Mesothelial cell of epicardium (in vitro differentiated cells): ENCODE data around the gene CACNA1I. TPM values are rescaled to one million over a fixed set of nuclear protein-coding genes. Genes with fewer than 3 reads are reported as not detected.

Experiments
- DNase-seq, 2 experiments: peaks; one replicate each; pipeline ENCODE4 v3.0.0; 2021; ENCODE audit warnings: low spot score in 2 of 2; ENCODE audit not compliant: unreplicated experiment in 2 of 2
- H3K27ac Mint-ChIP-seq: 2 replicates; pipeline ENCODE4 v1.8.0; 2021; ENCODE audit warnings: mixed read lengths
- H3K27me3 Mint-ChIP-seq: 2 replicates; pipeline ENCODE4 v1.8.0; 2021; ENCODE audit warnings: low read depth, mixed read lengths
- H3K36me3 Mint-ChIP-seq: 2 replicates; pipeline ENCODE4 v1.8.0; 2021; ENCODE audit warnings: mixed read lengths
- H3K4me1 Mint-ChIP-seq: 2 replicates; pipeline ENCODE4 v1.8.0; 2021; ENCODE audit warnings: mixed read lengths
- H3K4me3 Mint-ChIP-seq: 2 replicates; pipeline ENCODE4 v1.8.0; 2021; ENCODE audit warnings: mild to moderate bottlenecking, moderate library complexity, mixed read lengths
- H3K9me3 Mint-ChIP-seq: 2 replicates; pipeline ENCODE4 v1.8.0; 2021; ENCODE audit warnings: mixed read lengths
- CTCF ChIP-seq: fragments of 200-600 bp; sonication (generic); IDR thresholded peaks from one replicate; pipeline ENCODE4 v1.5.0; 2021; ENCODE audit warnings: antibody characterized with exemption; ENCODE audit not compliant: unreplicated experiment
- total RNA-seq: library from RNA; stranded (reverse); gene quantifications from 3 replicates; pipeline ENCODE4 v1.2.1, GENCODE V29; 2021

CACNA1I gene
- total RNA-seq, 1 donor from 2014 or later: 0.31 TPM

GRCh38 chr22:39543095-39543494, 27.5 kb upstream of the CACNA1I start:
- no peak for TF ChIP-seq CTCF
- Mint-ChIP-seq H3K27me3 (peaks cover 50% of the 10 kb centered on the region), H3K9me3 (no peaks in the 10 kb centered on the region), H3K4me1 (peaks cover 2% of the 10 kb centered on the region), H3K4me3 (no peak overlapping the region), H3K36me3 (no peaks in the 10 kb centered on the region), H3K27ac (no peak overlapping the region)
- no peak for DNase-seq

GRCh38 chr22:39545386-39546365, 24.9 kb upstream of the CACNA1I start:
- Mint-ChIP-seq H3K9me3 (no peaks in the 10 kb centered on the region), H3K4me1 (peaks cover 2% of the 10 kb centered on the region), H3K36me3 (no peaks in the 10 kb centered on the region), H3K27ac (no peak overlapping the region), H3K27me3 (peaks cover 70% of the 10 kb centered on the region), H3K4me3 (no peak overlapping the region)
- DNase-seq: peak; percentile 60 to 87
- no peak for TF ChIP-seq CTCF

- Mint-ChIP-seq H3K27ac (no peak overlapping the region), H3K36me3 (no peaks in the 10 kb centered on the region), H3K4me3 (no peak overlapping the region), H3K4me1 (peaks cover 2% of the 10 kb centered on the region), H3K9me3 (no peaks in the 10 kb centered on the region), H3K27me3 (peaks cover 82% of the 10 kb centered on the region)
- no peak for DNase-seq
- no peak for TF ChIP-seq CTCF
These were observed 23.5 kb upstream of the CACNA1I start for GRCh38 chr22:39546889-39547586.

GRCh38 chr22:39547587-39547947, 23.0 kb upstream of the CACNA1I start:
- Mint-ChIP-seq H3K27me3 (peaks cover 85% of the 10 kb centered on the region), H3K27ac (no peak overlapping the region), H3K9me3 (no peaks in the 10 kb centered on the region), H3K36me3 (no peaks in the 10 kb centered on the region), H3K4me1 (peaks cover 2% of the 10 kb centered on the region), H3K4me3 (no peak overlapping the region)
- DNase-seq: no peak
- no peak for TF ChIP-seq CTCF

- DNase-seq: no peak
- peaks cover 82% of the 10 kb centered on the region for H3K27me3 Mint-ChIP-seq
- H3K4me3 Mint-ChIP-seq: no peak overlapping the region
- peaks cover 4% of the 10 kb centered on the region for H3K4me1 Mint-ChIP-seq
- TF ChIP-seq CTCF: no peak
- no peaks in the 10 kb centered on the region for H3K9me3 Mint-ChIP-seq
- no peaks in the 10 kb centered on the region for H3K36me3 Mint-ChIP-seq
- H3K27ac Mint-ChIP-seq: no peak overlapping the region
These were observed 17.1 kb upstream of the CACNA1I start for GRCh38 chr22:39553429-39553828.
